Esophagus muscularis mucosa (tissue), 4 donors: ENCODE measurements around the gene MMP24OS.

Experiments
- CTCF ChIP-seq, 3 experiments: fragments of 200-600 bp in 2 of 3; fragments of 450-650 bp in 1 of 3; sonication (generic) in 2 of 3; IDR thresholded peaks; one replicate each; pipeline ENCODE4 v1.5.1; 2017 to 2019; ENCODE audit warnings: antibody characterized with exemption in 3 of 3, mild to moderate bottlenecking in 2 of 3, moderate library complexity in 1 of 3
- EP300 ChIP-seq: sonication (generic); formaldehyde crosslinking; IDR thresholded peaks from one replicate; pipeline ENCODE4 v1.6.1; 2017; ENCODE audit warnings: antibody characterized with exemption
- POLR2AphosphoS5 ChIP-seq, 2 donors: sonication (generic); formaldehyde crosslinking; IDR thresholded peaks; one replicate each; pipeline ENCODE4 v1.6.1; 2017; ENCODE audit warnings: antibody characterized with exemption in 2 of 2

DNA sequence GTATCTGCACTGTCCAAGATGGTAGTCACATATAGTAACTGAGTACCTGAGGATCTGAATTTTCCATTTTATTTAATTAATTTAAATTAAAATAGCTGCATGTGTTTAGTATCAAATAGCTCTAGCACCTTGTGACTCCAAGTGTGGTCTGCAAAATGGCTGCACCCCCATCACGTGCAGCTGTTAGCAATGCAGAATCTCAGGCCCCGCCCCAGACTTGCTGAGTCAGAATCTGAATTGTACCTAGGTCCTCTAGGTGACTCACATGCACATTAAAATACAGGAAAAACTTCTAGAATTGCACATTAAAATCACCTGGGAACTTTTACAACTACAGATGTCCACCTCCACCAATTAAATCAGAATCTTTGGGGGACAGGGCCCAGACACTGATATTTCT lies 33.5 kb upstream of the MMP24OS start:
- TF ChIP-seq EP300, result no peak
- no peak for TF ChIP-seq CTCF (IDR thresholded peaks at IDR 0.05)
- TF ChIP-seq POLR2AphosphoS5 (IDR thresholded peaks at IDR 0.05), result no peak
